Lower leg skin (tissue), 4 donors: ENCODE data around the gene ELP4. TPM values are rescaled to one million over a fixed set of nuclear protein-coding genes. Genes with fewer than 3 reads are reported as not detected.

Experiments used
- DNase-seq, 2 donors: peaks; one replicate each; pipeline ENCODE4 v3.0.0-alpha.2; 2019; ENCODE audit warnings: low spot score in 2 of 2
- H3K4me3 ChIP-seq: fragments of 200-600 bp; sonication (generic); 2 replicates; pipeline ENCODE4 v1.5.1; 2017; ENCODE audit warnings: mild to moderate bottlenecking, low read depth; ENCODE audit not compliant: poor library complexity, severe bottlenecking
- CTCF ChIP-seq, 3 donors: fragments of 450-650 bp; IDR thresholded peaks; one replicate each; pipeline ENCODE4 v1.5.1; 2016; ENCODE audit warnings: antibody characterized with exemption in 3 of 3, mild to moderate bottlenecking in 3 of 3, moderate library complexity in 2 of 3
- POLR2A ChIP-seq, 2 donors: fragments of 450-650 bp; IDR thresholded peaks; one replicate each; pipeline ENCODE4 v1.6.1; 2016 to 2017; ENCODE audit warnings: antibody characterized with exemption in 2 of 2, mild to moderate bottlenecking in 1 of 2, moderate library complexity in 1 of 2
- WGBS, 2 donors: methylation state at CpG; one replicate each; pipeline ENCODE4 v1.1.5; 2018; 5-methylcytosine and 5-hydroxymethylcytosine counted together
- intact Hi-C: fragments of 100-400 bp; cut with DNase I; formaldehyde crosslinking; loops from one replicate; pipeline ENCODE4 v1.15.0; 2023; ENCODE audit warnings: low total_unique reads
- total RNA-seq, 4 donors: library from RNA; depleted of rRNA; stranded (reverse); fragments of >200 nt; gene quantifications; one replicate each; pipeline ENCODE4 v1.1.0, GENCODE V29; 2016

Gene ELP4
- total RNA-seq, 4 donors from 2014 or later, result 20.6 to 23.3 (median 22.2) TPM

GRCh38 chr11:31826536-31827438, 317.2 kb downstream of the ELP4 start:
- no peak for DNase-seq
- H3K4me3 ChIP-seq, result no peak overlapping the region
- TF ChIP-seq CTCF (IDR thresholded peaks at IDR 0.05) (no peak), POLR2A (IDR thresholded peaks at IDR 0.05) (no peak)
- 7% methylated on average over 34 to 55 of the region's 55 CpGs for WGBS, 2 donors
- intact Hi-C loops, result no loop called here

GRCh38 chr11:31827455-31828206, 318.1 kb downstream of the ELP4 start:
- 8 to 10% methylated on average over 18 of the region's 18 CpGs for WGBS, 2 donors
- no peak for DNase-seq
- intact Hi-C loops, result no loop called here

DNA sequence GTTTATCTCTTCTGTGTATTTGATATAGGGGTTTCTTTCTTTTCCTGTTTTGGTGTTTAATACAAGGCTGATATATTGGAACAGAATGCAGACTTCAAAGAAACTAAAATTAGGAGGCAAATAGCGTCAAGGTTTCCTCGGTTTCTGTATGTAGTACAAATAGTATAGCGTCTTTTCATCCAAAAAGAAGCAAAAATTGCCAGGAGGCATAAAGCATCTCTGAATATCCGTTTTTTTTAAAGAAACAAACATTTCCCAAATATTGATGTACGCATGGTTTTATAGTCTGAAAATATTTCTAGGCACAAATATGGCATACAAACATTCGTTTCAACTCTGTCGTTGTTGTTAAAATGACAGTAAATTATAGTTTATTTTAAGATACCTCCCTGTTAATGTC, 318.6 kb downstream of the ELP4 start:
- DNase-seq, result no peak
- 27 to 28% methylated on average over 7 of the region's 7 CpGs for WGBS, 2 donors
- intact Hi-C loops, result no loop called here
- TF ChIP-seq POLR2A (IDR thresholded peaks at IDR 0.05), result no peak
- no peak for TF ChIP-seq CTCF (IDR thresholded peaks at IDR 0.05)
- no peak overlapping the region for H3K4me3 ChIP-seq

More at GRCh38 chr11:31827455-31828206, 318.1 kb downstream of the ELP4 start:
- TF ChIP-seq POLR2A (IDR thresholded peaks at IDR 0.05), result no peak
- no peak for TF ChIP-seq CTCF (IDR thresholded peaks at IDR 0.05)
- H3K4me3 ChIP-seq, result no peak overlapping the region

GRCh38 chr11:31830406-31830805, 320.8 kb downstream of the ELP4 start:
- TF ChIP-seq CTCF (IDR thresholded peaks at IDR 0.05) (no peak), POLR2A (IDR thresholded peaks at IDR 0.05) (no peak)
- H3K4me3 ChIP-seq, result no peak overlapping the region
- intact Hi-C loops, result no loop called here
- no peak for DNase-seq
- 86 to 88% methylated on average over 4 of the region's 4 CpGs for WGBS, 2 donors

DNA sequence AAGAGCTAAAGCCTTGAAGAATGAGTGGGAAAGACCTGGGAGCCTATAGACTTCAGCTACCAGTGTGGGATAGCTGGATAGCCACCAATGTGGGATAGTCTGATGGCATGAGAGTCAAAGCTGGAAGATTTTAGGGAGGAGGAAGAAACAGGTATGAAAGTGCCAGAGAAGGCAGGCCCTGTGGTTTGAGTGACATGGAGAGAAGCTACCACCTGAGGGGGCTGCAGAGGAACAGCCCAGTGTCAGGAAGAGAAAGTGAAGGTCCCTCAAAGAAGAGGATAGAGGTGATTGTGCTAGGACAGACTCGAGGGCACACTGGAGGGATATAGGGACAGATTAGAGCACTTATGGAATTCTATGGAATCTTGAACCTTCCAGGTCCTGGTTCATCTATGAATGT, 324.7 kb downstream of the ELP4 start:
- intact Hi-C loops, result no loop called here
- 50 to 54% methylated on average over 1 of the region's 1 CpG for WGBS, 2 donors
- no peak overlapping the region for H3K4me3 ChIP-seq
- DNase-seq, result no peak
- no peak for TF ChIP-seq POLR2A (IDR thresholded peaks at IDR 0.05)
- no peak for TF ChIP-seq CTCF (IDR thresholded peaks at IDR 0.05)

Other genes starting within 250 kb of the ELP4 start
- gene DCDC1, start 140.0 kb upstream of the ELP4 start, total RNA-seq, result under 1 TPM in 3 of 4 donors, not detected in 1; 0.05 to 0.81 (median 0.42) TPM
- gene DNAJC24, start 139.9 kb upstream of the ELP4 start, total RNA-seq, result 10 to 100 TPM in 1 of 4 donors, 1 to 10 TPM in 3; 9.2 to 17.1 (median 9.3) TPM
- gene IMMP1L, start 145 bp upstream of the ELP4 start, total RNA-seq, result 10 to 100 TPM in 3 of 4 donors, 1 to 10 TPM in 1; 6.8 to 79.9 (median 26.4) TPM